GM19099 (cell line): ENCODE results near the gene SRGAP3.

ENCODE experiments used
- POLR2A ChIP-seq: IDR thresholded peaks from 3 replicates; pipeline ENCODE4 v1.6.1; 2011; ENCODE audit warnings: low read depth; ENCODE audit not compliant: insufficient read length; ENCODE audit errors: extremely low read depth

Gene SRGAP3

DNA sequence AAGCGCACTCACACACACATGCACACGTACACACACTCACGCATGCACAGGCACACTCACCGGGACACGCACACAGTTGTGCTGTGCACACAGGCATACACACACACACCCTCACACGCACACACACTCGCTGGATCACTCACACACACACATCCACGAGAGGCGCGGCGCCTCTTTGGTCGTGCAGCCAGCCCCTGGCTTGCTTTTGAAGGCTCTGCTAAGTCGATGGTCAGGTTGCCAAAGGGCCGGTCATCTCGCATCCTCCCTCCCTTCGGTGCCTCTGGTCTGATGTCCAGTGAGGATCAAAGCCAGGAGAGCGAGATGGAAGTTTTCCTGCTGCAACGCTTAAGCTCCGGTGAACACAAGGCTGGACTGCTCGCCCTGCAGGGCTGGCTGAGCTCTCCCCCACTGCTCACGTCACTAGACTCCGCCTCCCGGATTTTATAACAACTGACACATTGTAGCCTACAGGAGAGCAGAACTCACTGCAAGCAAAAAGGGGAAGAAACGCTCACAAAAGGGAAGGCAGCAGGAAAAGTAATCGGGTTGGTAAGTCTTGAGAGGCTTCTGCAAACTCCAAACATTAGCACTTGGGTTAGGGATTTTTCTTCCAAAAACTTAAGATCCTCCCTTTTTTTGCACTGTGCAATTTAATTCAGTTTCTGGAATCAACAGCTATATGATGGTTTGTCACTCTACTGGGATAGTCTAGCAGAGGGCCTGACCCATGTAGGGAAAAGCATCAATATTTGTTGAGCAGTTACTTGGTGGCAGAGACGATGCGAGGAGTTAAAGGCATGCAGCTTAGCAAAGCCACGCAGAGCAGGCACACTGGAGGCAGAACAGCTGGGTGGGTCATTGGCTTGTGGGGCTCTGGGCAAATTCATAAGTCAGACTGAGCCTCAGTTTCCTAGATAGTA, at the start of gene SRGAP3:
SRGAP3 (minus strand) TSS at position 374 of the 920 bp plus-strand sequence. CDS start 695 bp downstream, outside the sequence.
- TF ChIP-seq POLR2A, result no peak

DNA sequence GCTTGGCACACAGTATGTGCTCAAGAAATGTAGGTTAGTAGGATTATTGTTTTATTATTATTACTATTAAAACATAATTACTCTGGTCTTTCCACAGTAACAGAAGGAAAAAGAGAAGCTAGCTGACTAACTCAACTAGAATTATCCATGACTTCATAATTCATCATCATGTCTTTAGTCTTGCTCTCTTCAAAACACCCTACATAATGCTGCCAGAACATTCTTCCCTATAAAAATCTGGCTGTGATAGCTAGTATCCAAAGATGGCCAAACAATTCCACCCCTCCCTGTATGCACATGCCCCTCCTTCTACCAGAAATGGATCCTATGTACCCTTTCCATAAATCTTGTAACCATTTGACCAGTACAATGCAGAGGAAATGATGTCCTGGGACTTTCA, 48.8 kb upstream of the SRGAP3 start:
- no peak for TF ChIP-seq POLR2A

DNA sequence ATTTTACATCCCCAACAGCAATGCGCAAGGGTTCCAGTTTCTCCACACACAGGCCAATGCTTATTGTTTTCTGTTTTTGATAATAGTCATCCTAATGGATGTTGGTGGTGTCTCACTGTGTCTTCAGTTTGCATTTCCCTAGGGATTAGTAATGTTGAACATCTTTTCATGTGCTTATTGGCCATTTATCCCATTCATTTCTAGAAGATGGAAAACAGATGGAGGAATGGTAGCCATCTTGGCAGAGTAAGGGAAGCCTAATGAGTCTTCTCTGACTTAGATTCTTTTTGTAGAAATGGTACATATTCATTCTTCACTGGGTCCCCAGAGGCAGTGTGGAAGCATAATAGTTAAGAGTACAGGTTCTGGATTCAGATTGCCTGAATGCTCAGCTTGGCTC, 46.8 kb upstream of the SRGAP3 start:
- no peak for TF ChIP-seq POLR2A

DNA sequence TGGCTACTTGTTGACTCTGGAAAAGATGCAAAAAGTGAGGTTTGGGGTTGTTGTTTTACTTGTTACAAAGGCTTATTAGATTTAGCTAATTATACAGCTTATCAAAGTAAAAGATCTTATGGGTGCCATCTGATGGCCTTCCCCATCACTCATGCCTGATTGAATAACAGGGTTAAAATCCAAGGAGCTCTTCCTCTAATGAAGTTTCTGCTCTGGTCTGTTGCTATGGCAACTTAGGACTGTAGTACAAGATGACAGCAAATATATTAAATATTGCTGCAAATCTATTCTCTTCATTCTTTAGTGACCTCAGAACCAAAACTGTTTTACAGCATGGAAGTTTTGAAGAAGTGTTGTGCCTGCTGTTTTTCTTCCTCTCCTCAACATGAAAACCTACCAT, 45.6 kb upstream of the SRGAP3 start:
- TF ChIP-seq POLR2A, result no peak

DNA sequence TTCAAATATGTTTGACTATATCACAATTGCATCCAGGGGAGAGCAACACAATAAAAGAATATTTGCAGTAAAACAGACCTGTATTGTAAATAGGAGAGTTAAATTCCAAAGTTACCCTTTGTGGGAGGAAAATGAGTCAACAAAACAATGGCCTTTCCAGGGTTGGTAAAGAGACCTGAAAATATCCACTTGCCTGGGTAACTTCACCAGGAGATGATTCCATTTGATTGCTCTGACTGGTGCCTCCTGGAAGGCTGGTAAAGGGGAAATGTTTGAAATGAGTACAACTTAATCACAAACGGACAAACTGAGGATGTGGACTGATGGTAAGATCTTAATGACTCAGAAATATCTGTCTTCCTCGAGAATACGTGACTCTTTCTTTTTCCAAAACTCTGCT, 43.6 kb upstream of the SRGAP3 start:
- TF ChIP-seq POLR2A, result no peak

DNA sequence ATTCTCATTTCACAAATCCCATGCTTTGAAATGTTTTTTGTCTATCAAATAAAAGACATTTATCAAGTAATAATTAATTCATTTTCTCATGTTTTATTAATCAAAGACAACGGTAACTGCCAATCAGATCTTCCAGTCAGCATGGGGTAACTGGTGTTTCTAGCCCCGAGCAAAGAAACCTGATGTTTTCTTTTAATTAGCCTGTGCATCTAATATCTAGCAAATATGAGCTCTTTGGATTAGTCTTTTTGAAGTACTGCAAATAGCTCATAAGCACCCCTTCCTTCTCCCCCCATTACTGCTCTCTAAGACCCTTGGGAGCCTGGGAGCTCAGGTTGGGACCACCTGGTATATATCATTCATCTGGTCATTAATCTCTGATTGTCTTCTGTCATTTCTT, 43.1 kb upstream of the SRGAP3 start:
- no peak for TF ChIP-seq POLR2A

DNA sequence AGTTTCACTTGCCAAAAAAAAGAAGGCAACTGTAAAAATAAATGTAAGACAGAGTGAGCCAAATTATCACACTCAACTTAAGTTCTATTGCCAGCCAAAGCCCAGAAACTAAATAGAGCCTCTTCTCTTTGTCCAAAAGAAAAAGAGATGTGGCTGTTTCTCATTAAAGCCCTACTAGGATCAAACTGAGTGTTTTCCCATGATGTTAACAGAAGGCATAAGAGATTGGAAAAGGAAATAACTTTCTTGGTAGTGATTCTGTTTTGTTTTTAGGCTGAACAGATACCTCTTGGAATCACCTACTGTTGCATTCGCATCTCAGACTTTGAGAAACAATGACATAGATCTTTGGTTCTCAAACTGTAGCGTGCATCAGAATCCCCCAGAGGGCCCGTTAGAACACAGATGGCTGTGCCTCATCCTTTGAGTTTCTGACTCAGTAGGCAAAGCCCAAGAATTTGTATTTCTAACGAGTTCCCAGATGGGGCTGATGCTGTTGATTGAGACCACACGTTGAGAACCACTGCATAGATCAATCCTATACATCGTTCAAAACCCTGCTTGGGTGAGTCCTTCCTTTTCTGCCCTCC, 42.5 kb upstream of the SRGAP3 start:
- TF ChIP-seq POLR2A, result no peak

DNA sequence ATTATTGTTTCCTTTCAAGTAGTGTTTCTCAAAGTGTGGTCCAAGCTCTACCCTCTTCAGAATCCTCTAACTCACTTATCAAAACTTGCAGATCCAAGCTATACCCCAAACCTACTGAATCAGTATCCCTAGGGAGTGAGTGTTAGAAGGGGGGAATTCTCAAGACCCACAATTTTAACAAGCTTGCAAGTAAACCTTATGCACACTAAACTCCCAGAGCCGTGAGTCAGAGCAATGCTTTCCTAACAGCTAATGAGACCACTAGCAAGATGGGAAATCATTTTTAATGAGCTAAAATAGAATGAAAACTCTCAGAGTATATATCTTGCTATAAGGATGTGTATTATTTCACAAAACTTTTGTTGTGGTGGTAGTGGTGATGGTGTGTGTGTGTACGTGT, 41.1 kb upstream of the SRGAP3 start:
- no peak for TF ChIP-seq POLR2A

DNA sequence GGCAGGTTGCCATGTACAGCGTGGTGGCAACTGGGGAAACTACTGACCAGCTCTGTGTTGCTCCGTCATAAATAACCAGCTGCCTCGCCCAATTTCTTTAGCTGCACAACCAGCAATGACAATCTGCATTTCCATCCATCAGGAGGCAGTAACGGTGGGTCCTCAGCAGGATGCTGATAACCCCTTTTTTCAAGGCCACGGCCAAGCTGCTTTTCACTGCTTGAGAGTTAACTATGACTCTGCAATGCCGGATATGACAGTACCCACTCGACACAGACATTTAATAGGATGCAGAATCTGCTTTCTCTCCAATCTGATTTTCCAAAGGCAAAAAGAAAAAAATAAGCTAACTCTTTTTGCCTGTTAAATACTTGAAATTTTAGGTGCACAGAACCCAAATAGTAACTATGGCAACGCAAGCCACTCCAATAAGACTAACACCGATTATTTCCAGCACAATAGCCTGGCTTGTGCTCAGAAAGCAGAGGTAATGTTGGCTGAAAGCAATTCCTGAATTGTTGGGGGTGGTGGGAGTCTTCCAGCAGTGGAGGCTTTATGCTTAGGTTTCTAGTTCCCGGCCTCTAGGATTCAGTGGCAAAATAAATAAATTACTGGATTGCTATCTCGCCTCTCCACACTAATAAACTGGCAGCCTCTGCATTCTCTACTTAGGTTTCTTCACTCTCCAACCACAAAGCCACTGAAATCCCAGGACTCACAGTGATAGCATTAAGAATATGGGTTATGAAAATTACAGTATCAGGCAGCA, 31.2 kb upstream of the SRGAP3 start:
- no peak for TF ChIP-seq POLR2A

DNA sequence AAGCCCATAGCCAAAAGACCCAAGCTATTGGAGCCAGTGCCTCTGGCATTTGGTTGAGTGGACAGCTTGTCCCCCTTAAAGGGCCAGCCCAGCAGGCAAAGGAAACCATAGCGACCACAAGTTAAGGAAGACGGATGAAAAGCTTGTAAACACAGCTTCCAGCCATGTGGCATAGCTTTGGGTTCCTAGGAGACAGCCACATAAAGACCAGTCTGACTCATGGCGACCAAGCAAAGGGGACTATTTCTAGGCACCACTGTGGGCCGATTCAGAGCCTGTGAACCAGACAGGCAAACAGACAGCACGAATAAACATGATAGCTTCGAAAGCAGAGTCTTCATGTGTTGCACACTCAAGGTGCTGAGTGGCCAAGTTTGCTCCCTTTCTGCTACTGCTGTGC, 30.5 kb upstream of the SRGAP3 start:
- no peak for TF ChIP-seq POLR2A

DNA sequence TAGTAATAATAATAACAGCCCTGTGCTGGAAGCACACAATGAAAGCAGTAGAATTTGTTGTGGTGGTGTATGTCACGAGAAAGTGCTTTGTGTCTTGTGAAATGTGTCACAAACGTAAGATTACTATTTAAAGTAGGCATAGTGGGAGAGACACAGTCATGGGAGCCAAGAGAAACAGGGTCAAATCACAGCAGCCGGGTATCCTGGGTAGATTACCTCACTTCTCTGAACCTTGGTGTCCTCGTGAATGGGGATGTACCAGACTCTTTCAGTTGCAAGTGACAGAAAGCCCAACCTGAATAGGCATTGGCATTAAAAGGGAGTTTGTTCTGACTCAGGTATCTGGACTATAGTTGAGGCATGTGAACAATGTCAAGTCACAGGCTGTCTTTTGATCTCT, 29.1 kb upstream of the SRGAP3 start:
- no peak for TF ChIP-seq POLR2A

DNA sequence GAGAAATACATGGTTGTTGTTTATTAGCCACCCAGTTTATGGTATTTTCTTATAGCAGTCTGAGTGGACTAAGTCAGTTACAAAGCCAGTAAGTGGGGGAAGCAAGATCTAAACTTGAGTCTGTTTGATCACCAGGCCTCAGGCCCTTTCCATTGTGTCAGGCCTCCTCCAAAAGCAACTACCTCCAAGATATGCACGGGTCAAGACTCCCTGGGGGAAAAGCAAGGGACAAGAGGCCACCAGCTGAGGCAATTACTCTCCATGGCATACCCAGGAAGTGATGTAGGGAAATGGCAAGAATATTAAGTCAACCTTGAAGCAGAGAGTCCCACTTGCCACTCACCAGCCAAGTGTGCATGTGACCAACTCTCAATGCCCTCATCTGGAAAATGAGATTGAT, 28.6 kb upstream of the SRGAP3 start:
- no peak for TF ChIP-seq POLR2A

DNA sequence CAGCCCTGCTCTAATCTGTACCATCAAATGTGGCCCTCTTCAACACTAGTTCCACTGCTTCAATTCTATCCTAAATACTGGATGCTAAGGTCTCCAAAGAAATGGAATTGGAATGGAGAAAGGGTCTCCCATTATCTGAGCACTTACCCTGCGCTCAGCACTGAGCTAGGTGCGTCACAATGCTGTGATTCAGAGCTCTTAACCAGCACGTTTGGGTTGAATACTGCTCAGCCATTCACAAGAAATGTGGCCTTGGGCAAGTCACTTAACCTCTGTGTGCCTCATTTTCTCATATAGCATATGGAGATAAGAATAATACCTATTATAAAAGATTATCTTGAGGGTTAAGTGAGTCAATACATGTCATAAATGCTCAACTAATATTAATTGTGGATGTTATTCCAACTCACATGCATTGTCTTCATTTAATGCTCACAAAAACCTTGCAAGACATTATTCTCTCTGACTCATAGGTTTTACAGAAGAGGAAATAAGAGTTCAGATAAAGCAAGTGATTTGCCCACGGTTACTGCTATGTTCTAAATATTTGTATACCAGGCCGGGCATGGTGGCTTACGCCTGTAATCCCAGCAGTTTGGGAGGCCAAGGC, 27.4 kb upstream of the SRGAP3 start:
- TF ChIP-seq POLR2A, result no peak

DNA sequence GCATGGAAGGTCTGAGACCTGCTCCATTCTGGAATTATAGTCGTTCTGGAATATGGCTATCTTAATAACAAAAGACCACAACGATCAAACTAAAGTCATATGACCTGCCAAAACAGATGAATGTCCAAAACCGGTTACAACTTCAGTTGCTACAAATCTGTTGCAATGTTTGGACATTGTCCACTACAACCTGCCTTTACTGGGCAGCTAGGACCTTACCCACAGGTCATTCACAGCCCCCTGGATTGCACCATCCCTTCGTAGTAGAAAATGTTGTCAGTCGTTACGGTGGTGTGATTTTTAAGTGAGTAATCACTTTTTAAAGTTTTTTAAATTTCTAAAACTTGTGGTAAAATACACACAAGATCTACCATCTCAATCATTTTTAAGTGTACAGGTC, 22.5 kb upstream of the SRGAP3 start:
- no peak for TF ChIP-seq POLR2A

DNA sequence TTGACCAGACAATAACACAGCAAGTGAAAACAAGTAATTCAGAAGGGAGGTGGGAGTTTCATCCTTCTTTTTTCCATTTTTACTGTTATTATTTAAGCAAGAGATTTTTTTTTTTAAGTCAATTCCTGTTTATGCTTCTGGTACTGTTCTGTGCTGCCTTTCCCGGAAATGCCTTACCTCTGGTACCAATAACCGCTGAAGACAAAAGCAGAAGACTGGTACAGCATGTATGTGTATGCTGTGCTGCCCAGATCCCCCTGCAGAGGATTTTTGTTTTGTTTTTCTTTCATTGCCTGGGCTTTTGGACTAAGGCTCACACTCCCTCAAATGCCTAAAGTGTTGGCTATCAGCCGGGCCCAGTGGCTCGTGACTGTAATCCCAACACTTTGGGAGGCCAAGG, 21.3 kb upstream of the SRGAP3 start:
- TF ChIP-seq POLR2A, result no peak
